Hepatocyte (in vitro differentiated cells): ENCODE data around the gene ANO1. TPM values are rescaled to one million over a fixed set of nuclear protein-coding genes. Genes with fewer than 3 reads are reported as not detected.

Source experiments
- DNase-seq: peaks from one replicate; pipeline ENCODE4 v3.0.0-alpha.2; 2016; ENCODE audit warnings: low spot score
- H2AFZ ChIP-seq: fragments of 200-600 bp; sonication (generic); 2 replicates; pipeline ENCODE4 v1.6.0; 2016; ENCODE audit warnings: antibody characterized with exemption, mild to moderate bottlenecking
- H3K27ac ChIP-seq: fragments of 200-600 bp; sonication (generic); 2 replicates; pipeline ENCODE4 v1.5.1; 2016; ENCODE audit warnings: mild to moderate bottlenecking
- H3K27me3 ChIP-seq: fragments of 200-600 bp; sonication (generic); 2 replicates; pipeline ENCODE4 v1.6.1; 2016
- H3K36me3 ChIP-seq: fragments of 200-600 bp; sonication (generic); replicated peaks from 2 replicates; pipeline ENCODE4 v1.5.1; 2016; ENCODE audit warnings: low read depth; ENCODE audit not compliant: insufficient read depth
- H3K4me1 ChIP-seq: fragments of 200-600 bp; sonication (generic); 2 replicates; pipeline ENCODE4 v1.5.1; 2016; ENCODE audit warnings: mild to moderate bottlenecking, moderate library complexity; ENCODE audit not compliant: insufficient read depth
- H3K4me2 ChIP-seq: fragments of 200-600 bp; sonication (generic); 2 replicates; pipeline ENCODE4 v1.6.0; 2016
- H3K4me3 ChIP-seq: fragments of 200-600 bp; sonication (generic); 2 replicates; pipeline ENCODE4 v1.5.1; 2016; ENCODE audit warnings: mild to moderate bottlenecking
- H3K79me2 ChIP-seq: fragments of 200-600 bp; sonication (generic); 2 replicates; pipeline ENCODE4 v1.6.0; 2017; ENCODE audit warnings: mild to moderate bottlenecking
- H3K9me2 ChIP-seq: fragments of 200-600 bp; sonication (generic); replicated peaks from 2 replicates; pipeline ENCODE4 v1.6.0; 2017; ENCODE audit warnings: mild to moderate bottlenecking; ENCODE audit not compliant: insufficient read depth
- H3K9me3 ChIP-seq: fragments of 200-600 bp; sonication (generic); 2 replicates; pipeline ENCODE4 v1.5.1; 2016; ENCODE audit warnings: low read depth, mild to moderate bottlenecking
- H4K20me1 ChIP-seq: fragments of 200-600 bp; sonication (generic); 2 replicates; pipeline ENCODE4 v1.6.0; 2016; ENCODE audit warnings: mild to moderate bottlenecking; ENCODE audit not compliant: insufficient read depth, poor library complexity, severe bottlenecking
- EZH2 ChIP-seq: fragments of 200-600 bp; sonication (generic); IDR thresholded peaks from 2 replicates; pipeline ENCODE4 v1.6.1; 2016; ENCODE audit warnings: antibody characterized with exemption, mild to moderate bottlenecking, borderline replicate concordance
- EZH2phosphoT487 ChIP-seq: fragments of 200-600 bp; sonication (generic); IDR thresholded peaks from one replicate; pipeline ENCODE4 v1.6.1; 2018; ENCODE audit warnings: antibody characterized with exemption, mild to moderate bottlenecking, low read depth, moderate library complexity; ENCODE audit not compliant: unreplicated experiment, severe bottlenecking
- WGBS: methylation state at CpG from one replicate; pipeline ENCODE4 v1.1.6; 2016; ENCODE audit warnings: low lambda C conversion rate; ENCODE audit errors: missing lambda C conversion rate; 5-methylcytosine and 5-hydroxymethylcytosine counted together
- polyA plus RNA-seq: library from polyadenylated mRNA; unstranded; fragments of >200 nt; fragmentation: Nextera tagmentation; extraction: Ambion mirVana; gene quantifications from 2 replicates; pipeline ENCODE4 v1.2.1, GENCODE V29; 2016
- total RNA-seq: library from RNA; depleted of rRNA; stranded (reverse); fragments of >200 nt; gene quantifications from 2 replicates; pipeline ENCODE4 v1.2.3, GENCODE V29; 2014
- TF ChIP-seq, protein P1 (sequence below): fragments of 200-600 bp; sonication (generic); IDR thresholded peaks from 2 replicates; pipeline ENCODE4 v1.5.1; 2016; ENCODE audit warnings: antibody characterized with exemption, mild to moderate bottlenecking; ENCODE audit not compliant: poor library complexity

Gene ANO1
- total and polyA plus RNA-seq, 2 experiments from 2014 or later, result 6.2 to 12.1 TPM

DNA sequence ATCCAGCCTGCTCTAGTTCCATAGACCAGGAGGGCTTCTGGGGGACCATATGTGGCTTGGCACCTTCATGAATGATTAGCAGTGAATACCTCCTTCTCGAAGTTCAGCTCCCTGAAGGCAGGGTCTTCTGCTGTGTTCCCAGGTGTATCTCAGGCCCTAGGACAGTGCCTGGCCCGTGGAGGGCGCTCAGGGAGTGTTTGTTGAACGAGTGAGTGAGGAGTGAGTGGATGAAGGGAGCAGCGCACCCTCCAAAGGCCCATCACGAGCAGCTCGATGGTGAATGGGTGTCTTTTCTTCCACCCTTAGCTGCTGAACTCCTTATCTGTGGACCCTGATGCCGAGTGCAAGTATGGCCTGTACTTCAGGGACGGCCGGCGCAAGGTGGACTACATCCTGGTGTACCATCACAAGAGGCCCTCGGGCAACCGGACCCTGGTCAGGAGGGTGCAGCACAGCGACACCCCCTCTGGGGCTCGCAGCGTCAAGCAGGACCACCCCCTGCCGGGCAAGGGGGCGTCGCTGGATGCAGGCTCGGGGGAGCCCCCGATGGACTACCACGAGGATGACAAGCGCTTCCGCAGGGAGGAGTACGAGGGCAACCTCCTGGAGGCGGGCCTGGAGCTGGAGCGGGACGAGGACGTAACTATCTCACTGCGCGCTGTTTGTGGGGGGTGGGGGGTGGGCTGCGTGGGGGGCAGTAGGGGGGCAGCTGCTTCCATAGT is 9.5 kb downstream of the ANO1 start:
- H3K27me3 ChIP-seq, result peaks cover 6% of the 10 kb centered on the region
- H4K20me1 ChIP-seq, result no peaks in the 10 kb centered on the region
- no peaks in the 10 kb centered on the region for H3K79me2 ChIP-seq
- WGBS, result 82% methylated on average over 22 of the region's 32 CpGs
- no peak overlapping the region for H2AFZ ChIP-seq
- no peak overlapping the region for H3K27ac ChIP-seq
- H3K4me2 ChIP-seq, result no peak overlapping the region
- H3K4me1 ChIP-seq, result peaks cover 8% of the 10 kb centered on the region
- TF ChIP-seq, protein P1, sequence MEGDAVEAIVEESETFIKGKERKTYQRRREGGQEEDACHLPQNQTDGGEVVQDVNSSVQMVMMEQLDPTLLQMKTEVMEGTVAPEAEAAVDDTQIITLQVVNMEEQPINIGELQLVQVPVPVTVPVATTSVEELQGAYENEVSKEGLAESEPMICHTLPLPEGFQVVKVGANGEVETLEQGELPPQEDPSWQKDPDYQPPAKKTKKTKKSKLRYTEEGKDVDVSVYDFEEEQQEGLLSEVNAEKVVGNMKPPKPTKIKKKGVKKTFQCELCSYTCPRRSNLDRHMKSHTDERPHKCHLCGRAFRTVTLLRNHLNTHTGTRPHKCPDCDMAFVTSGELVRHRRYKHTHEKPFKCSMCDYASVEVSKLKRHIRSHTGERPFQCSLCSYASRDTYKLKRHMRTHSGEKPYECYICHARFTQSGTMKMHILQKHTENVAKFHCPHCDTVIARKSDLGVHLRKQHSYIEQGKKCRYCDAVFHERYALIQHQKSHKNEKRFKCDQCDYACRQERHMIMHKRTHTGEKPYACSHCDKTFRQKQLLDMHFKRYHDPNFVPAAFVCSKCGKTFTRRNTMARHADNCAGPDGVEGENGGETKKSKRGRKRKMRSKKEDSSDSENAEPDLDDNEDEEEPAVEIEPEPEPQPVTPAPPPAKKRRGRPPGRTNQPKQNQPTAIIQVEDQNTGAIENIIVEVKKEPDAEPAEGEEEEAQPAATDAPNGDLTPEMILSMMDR, result no peak
- no peak for TF ChIP-seq EZH2phosphoT487
- no peak for TF ChIP-seq EZH2
- DNase-seq, result no peak
- H3K36me3 ChIP-seq, result no peaks in the 10 kb centered on the region
- no peaks in the 10 kb centered on the region for H3K9me3 ChIP-seq
- H3K9me2 ChIP-seq, result no peaks in the 10 kb centered on the region
- no peak overlapping the region for H3K4me3 ChIP-seq

DNA sequence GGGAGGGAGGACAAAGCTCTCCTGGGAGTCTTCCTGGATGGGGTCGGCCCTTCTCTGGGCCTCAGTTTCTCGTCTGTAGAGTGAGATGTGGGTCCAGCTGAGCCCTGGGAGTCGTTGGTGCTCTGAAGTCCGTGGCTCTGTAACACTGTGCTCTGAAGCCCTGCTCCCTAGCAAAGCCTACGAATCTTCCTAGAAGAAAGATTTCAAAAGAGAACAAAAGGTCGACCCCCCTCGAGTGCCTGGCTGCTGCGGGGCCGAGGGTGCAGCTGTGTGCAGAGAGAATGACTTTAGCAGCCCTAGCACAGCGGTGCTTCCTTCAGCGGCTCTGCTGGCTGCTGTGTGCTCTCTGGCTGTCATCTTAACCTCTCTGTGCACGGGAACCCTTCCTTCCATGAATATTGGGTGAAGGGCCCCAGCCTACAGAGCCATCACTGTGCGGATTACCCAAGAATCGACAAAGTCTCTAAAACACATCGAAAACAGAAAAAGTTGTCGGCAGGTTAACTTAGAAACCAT is 10.7 kb downstream of the ANO1 start:
- 91% methylated on average over 16 of the region's 16 CpGs for whole genome bisulfite sequencing
- no peaks in the 10 kb centered on the region for H3K9me3 ChIP-seq
- H3K4me2 ChIP-seq, result no peak overlapping the region
- no peak for DNase-seq
- no peak overlapping the region for H3K4me3 ChIP-seq
- TF ChIP-seq EZH2phosphoT487 (no peak), EZH2 (no peak)
- TF ChIP-seq, protein P1, result no peak
- H3K27ac ChIP-seq, result no peak overlapping the region
- no peaks in the 10 kb centered on the region for H3K79me2 ChIP-seq
- H3K27me3 ChIP-seq, result no peaks in the 10 kb centered on the region
- H3K4me1 ChIP-seq, result peaks cover 8% of the 10 kb centered on the region
- H3K9me2 ChIP-seq, result no peaks in the 10 kb centered on the region
- H2AFZ ChIP-seq, result no peak overlapping the region
- no peaks in the 10 kb centered on the region for H4K20me1 ChIP-seq
- no peaks in the 10 kb centered on the region for H3K36me3 ChIP-seq

- Histone ChIP-seq H4K20me1 (no peaks in the 10 kb centered on the region), H3K27ac (no peak overlapping the region), H3K4me3 (no peak overlapping the region), H2AFZ (no peak overlapping the region), H3K9me3 (no peaks in the 10 kb centered on the region), H3K36me3 (no peaks in the 10 kb centered on the region), H3K9me2 (no peaks in the 10 kb centered on the region), H3K4me2 (no peak overlapping the region), H3K79me2 (no peaks in the 10 kb centered on the region), H3K27me3 (no peaks in the 10 kb centered on the region), H3K4me1 (peaks cover 8% of the 10 kb centered on the region)
- TF ChIP-seq EZH2phosphoT487, result no peak
- TF ChIP-seq, protein P1, result no peak
- no peak for TF ChIP-seq EZH2
- WGBS, result 91% methylated on average over 9 of the region's 9 CpGs
- DNase-seq, result no peak
Observed at GRCh38 chr11:70089631-70090030, 11.5 kb downstream of the ANO1 start.
